Tibial artery (tissue), 4 donors: ENCODE measurements around the gene CCDC127.
"Not testable (repeated sequence)": the region's sequence is repeated elsewhere in the genome, so short reads cannot be mapped to it uniquely, and the experiment has no call there.

Experiments used
- DNase-seq, 2 donors: peaks; one replicate each; pipeline ENCODE4 v3.0.0-alpha.2; 2019
- H3K27ac ChIP-seq, 2 donors: fragments of 200-600 bp; sonication (generic) in 1 of 2; 1 replicate in 1 of 2; 2 replicates in 1 of 2; pipeline ENCODE4 v1.5.1; 2018 to 2019; ENCODE audit warnings: mild to moderate bottlenecking in 1 of 2
- H3K27me3 ChIP-seq, 2 donors: fragments of 200-600 bp; sonication (generic) in 1 of 2; one replicate each; pipeline versions ENCODE4 v1.5.1 to v1.6.0; 2016 to 2019
- H3K36me3 ChIP-seq, 3 donors: fragments of 200-600 bp; sonication (generic) in 2 of 3; one replicate each; pipeline ENCODE4 v1.5.1; 2016 to 2019; ENCODE audit warnings: mild to moderate bottlenecking in 2 of 3
- H3K4me1 ChIP-seq, 4 donors: fragments of 200-600 bp; sonication (generic) in 2 of 4; 1 replicate in 3 of 4; 2 replicates in 1 of 4; pipeline ENCODE4 v1.5.1; 2016 to 2019
- H3K4me3 ChIP-seq, 2 donors: fragments of 200-600 bp; sonication (generic) in 1 of 2; 1 replicate in 1 of 2; 2 replicates in 1 of 2; pipeline ENCODE4 v1.5.1; 2018 to 2019; ENCODE audit warnings: mild to moderate bottlenecking in 2 of 2
- H3K9me3 ChIP-seq, 3 donors: fragments of 200-600 bp; sonication (generic) in 1 of 3; one replicate each; pipeline ENCODE4 v1.5.1; 2016 to 2019
- intact Hi-C: fragments of 100-400 bp; cut with DNase I; formaldehyde crosslinking; loops from one replicate; pipeline ENCODE4 v1.15.0; 2023; ENCODE audit warnings: low total_unique reads
- TF ChIP-seq, protein P1 (sequence below), 2 experiments: fragments of 200-600 bp in 1 of 2; fragments of 450-650 bp in 1 of 2; IDR thresholded peaks; one replicate each; pipeline ENCODE4 v1.5.1; 2017 to 2019; ENCODE audit warnings: antibody characterized with exemption in 2 of 2, mild to moderate bottlenecking in 1 of 2, moderate library complexity in 1 of 2

CCDC127 gene

DNA sequence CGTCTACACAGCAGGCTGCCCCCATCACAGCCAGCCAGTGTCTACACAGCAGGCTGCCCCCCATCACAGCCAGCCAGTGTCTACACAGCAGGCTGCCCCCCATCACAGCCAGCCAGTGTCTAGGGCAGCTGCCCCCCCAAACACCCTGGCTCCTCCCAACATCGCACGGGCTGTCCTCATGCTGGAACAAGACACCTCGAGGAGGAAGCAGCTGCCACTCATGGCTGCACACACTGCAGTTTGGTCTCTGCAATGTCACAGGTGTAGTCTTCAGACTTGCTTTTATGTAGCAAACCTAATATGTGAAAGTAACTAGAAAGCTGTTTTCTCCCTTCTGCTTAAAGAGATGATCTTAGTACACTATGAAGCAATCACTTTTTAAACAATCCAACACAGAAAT, 17.0 kb downstream of the CCDC127 start:
- TF ChIP-seq, protein P1, sequence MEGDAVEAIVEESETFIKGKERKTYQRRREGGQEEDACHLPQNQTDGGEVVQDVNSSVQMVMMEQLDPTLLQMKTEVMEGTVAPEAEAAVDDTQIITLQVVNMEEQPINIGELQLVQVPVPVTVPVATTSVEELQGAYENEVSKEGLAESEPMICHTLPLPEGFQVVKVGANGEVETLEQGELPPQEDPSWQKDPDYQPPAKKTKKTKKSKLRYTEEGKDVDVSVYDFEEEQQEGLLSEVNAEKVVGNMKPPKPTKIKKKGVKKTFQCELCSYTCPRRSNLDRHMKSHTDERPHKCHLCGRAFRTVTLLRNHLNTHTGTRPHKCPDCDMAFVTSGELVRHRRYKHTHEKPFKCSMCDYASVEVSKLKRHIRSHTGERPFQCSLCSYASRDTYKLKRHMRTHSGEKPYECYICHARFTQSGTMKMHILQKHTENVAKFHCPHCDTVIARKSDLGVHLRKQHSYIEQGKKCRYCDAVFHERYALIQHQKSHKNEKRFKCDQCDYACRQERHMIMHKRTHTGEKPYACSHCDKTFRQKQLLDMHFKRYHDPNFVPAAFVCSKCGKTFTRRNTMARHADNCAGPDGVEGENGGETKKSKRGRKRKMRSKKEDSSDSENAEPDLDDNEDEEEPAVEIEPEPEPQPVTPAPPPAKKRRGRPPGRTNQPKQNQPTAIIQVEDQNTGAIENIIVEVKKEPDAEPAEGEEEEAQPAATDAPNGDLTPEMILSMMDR (IDR thresholded peaks at IDR 0.05), result no peak
- no peak overlapping the region for H3K27ac ChIP-seq
- no peak for DNase-seq
- no peaks in the 10 kb centered on the region for H3K27me3 ChIP-seq
- no peak overlapping the region for H3K4me3 ChIP-seq
- intact Hi-C loops, result no loop called here
- H3K9me3 ChIP-seq, result no peaks in the 10 kb centered on the region
- H3K4me1 ChIP-seq, result no peaks in the 10 kb centered on the region
- H3K36me3 ChIP-seq, result peaks cover 23 to 50% (median 41%) of the 10 kb centered on the region in 3 donors

DNA sequence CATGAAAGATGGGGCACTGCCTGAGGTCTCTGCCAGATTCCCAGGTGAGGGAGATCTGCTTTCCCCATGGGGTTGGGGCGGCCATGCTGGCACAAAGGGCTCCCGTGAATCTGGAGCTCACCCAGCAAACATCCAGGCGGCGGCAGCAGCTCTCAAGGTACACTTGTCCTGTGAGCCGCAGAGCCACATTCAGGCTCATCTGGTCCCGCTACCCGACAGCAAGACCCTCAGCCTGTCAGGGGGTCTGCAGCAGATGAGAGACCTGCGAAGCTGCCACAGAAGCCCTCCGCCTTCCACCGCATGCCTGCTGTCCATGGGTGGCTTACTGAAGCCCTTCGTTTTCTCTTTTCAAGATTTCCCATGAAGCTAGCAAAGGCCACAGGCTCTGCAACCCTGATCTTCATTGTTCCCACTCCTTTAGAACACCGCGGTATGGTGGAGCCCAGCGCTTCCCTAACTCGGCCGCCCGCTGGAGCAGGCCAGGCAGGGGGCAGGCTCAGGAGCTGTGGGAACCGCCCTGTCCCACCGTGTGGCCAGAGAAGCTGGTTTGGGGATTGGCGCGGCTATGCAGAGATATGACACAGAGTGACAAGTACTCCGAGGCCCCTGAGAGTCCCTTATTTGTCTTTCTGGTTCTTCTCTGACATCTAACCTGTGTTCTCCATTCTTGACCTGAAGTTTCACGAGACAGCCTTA, 17.9 kb downstream of the CCDC127 start:
- TF ChIP-seq, protein P1 (IDR thresholded peaks at IDR 0.05), result no peak
- H3K4me1 ChIP-seq, result no peaks in the 10 kb centered on the region
- H3K4me3 ChIP-seq, result no peak overlapping the region
- H3K9me3 ChIP-seq, result no peaks in the 10 kb centered on the region
- peaks cover 17 to 41% (median 36%) of the 10 kb centered on the region in 3 donors for H3K36me3 ChIP-seq
- DNase-seq, result no peak
- H3K27ac ChIP-seq, result no peak overlapping the region
- intact Hi-C loops, result no loop called here
- no peaks in the 10 kb centered on the region for H3K27me3 ChIP-seq

DNA sequence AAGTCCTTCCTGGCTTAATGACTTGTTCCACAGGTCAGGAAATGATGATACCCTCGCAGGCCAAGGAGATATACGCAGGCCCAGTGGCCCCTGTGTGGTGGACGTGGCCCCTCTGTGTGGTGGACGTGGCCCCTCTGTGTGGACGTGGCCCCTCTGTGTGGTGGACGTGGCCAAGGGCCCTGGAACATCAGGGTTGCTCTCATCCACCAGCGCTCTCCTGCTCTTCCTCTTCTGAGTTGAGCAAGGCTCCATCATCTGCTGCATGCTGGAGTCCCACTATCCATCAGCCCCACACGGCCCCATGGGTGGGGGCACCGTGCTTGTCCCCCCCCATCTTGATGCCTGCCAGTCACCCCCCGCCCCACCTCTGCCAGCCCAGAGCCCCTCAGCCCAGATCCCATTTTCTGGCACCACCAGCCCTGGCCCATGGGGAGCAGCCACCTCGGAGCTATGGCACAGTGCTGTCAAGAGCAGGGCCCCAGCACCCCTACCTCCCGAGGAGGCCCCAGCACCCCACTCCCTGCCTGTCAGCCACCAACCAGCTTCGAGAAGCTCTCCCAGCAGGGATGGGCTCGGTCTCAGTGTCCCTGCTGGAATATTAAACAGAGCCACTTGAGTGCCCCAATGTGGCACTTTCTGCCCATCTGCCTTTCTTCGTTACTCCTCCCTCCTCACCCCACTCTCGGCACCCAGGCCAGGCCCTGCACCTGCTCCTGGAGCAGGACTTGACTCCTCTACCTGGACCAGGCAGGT, 18.6 kb downstream of the CCDC127 start:
- Histone ChIP-seq H3K4me1 (no peaks in the 10 kb centered on the region), H3K27ac (no peak overlapping the region), H3K4me3 (no peak overlapping the region), H3K36me3 (peaks cover 11 to 36% (median 31%) of the 10 kb centered on the region in 3 donors), H3K27me3 (no peaks in the 10 kb centered on the region), H3K9me3 (no peaks in the 10 kb centered on the region)
- TF ChIP-seq, protein P1 (IDR thresholded peaks at IDR 0.05), result no peak
- intact Hi-C loops, result no loop called here
- no peak for DNase-seq

DNA sequence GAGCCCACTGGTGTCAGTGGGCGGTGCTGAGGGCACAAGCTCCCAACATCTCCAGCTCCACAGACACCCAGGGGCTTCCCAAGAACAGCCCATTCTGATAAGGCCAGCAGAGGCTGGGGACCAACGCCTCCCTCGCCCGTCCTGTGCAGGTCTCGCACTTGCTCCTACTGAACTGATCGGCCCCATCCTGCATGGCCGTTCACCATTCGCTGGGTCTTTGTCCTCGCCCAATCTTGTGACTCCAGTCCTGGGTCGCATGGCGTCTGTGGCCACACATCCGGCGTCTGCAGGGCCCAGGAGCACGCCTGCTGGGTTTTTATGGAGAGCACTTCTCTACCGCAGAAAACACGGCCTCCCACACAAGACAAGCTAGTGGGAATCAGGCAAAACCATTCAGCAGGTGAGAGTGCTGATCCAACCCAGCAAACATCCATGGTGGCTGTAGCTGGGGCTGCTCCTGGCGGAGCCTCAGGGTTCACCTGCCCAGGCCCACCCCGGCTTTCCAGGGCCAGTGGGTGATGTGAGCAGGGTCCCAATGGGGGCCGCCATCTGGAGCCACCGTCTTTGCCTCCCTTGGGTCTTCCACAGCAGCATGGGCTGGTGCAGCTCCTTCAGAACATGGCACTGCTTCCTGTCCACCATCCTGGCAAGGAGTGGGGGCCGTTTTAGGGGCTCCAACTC, 19.3 kb downstream of the CCDC127 start:
- peaks cover 4 to 29% (median 25%) of the 10 kb centered on the region in 3 donors for H3K36me3 ChIP-seq
- no peaks in the 10 kb centered on the region for H3K9me3 ChIP-seq
- H3K4me3 ChIP-seq, result no peak overlapping the region
- TF ChIP-seq, protein P1 (IDR thresholded peaks at IDR 0.05), result no peak
- intact Hi-C loops, result no loop called here
- H3K27ac ChIP-seq, result no peak overlapping the region
- DNase-seq, result peak in 1 of 2 donors; percentile 9
- no peaks in the 10 kb centered on the region for H3K4me1 ChIP-seq
- H3K27me3 ChIP-seq, result no peaks in the 10 kb centered on the region

DNA sequence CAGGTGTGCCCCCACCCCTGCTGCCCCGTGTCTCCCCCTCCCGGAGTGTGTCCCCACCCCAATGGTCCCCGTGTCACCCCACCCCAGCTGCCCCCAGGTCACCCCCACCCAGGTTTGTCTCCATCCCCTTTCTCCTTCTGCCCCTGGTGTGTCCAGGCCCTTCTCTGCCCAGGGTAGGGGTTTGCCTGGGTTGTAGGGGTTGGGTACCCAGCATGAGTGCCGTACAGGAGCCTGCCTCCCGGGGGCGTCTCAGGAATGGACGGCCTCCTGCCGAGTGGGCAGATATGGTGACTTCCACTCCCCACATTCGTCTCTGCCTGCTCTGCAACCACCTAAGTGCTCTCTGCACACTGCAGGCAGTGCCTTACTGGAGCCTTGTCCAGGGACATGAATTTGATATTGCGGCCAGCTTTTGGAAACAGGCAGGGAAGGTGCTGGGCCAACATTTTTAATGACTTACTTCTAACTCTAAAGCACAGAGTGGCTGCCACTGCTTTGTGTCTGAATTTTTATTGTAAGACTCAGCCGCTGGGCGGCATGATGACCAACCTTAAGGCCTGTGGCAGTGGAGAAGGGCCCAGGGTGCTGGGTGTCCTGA, 20.0 kb downstream of the CCDC127 start:
- Histone ChIP-seq H3K27me3 (no peaks in the 10 kb centered on the region), H3K27ac (no peak overlapping the region), H3K36me3 (peaks cover 0 to 22% (median 18%) of the 10 kb centered on the region in 3 donors), H3K4me3 (no peak overlapping the region), H3K4me1 (no peaks in the 10 kb centered on the region), H3K9me3 (no peaks in the 10 kb centered on the region)
- intact Hi-C loops, result no loop called here
- DNase-seq, result no peak
- TF ChIP-seq, protein P1 (IDR thresholded peaks at IDR 0.05), result no peak

DNA sequence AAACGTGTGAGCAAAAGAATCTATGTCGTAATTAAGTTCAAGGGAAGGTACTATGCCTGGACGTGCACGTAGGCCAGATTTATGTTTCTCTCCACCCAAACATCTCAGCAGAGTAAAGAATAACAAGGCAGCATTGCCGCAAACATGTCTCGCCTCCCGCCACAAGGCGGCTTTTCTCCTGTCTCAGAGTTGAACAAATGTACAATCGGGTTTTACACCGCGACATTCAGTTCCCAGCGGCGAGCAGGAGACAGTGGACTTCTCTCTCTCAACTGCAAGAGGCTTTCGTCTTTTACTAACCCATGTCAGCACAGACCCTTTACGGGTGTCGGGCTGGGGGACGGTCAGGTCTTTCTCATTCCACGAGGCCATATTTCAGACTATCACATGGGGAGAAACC, 20.9 kb downstream of the CCDC127 start:
- H3K4me1 ChIP-seq, intact Hi-C loops, DNase-seq, H3K9me3 ChIP-seq, H3K4me3 ChIP-seq, H3K27ac ChIP-seq, H3K27me3 ChIP-seq: not testable (repeated sequence)
- peaks cover 0 to 17% (median 11%) of the 10 kb centered on the region in 3 donors for H3K36me3 ChIP-seq
